ENCODE results near the gene BPIFB1. TPM values are rescaled to one million over a fixed set of nuclear protein-coding genes. Genes with fewer than 3 reads are reported as not detected.

The BPIFB1 gene
- not detected for polyA plus RNA-seq (ENCODE audit: insufficient read length in 10 of 10)
- long read RNA-seq, donor 1 = 0 reads
- long read RNA-seq, donor 2 = 0 reads
- long read RNA-seq, donor 3 = 0 reads
- long read RNA-seq, donor 4 = 0 reads
- long read RNA-seq, donor 5 = 0 reads
- long read RNA-seq, donor 6 = 0 reads
- long read RNA-seq, donor 7 = 0 reads
- long read RNA-seq, donor 8 = 0 reads
- long read RNA-seq, donor 9 = 0 reads

GRCh38 chr20:33282991-33283555, at the start of gene BPIFB1:
BPIFB1 (plus strand) TSS chr20:33283214; CDS start chr20:33286074, 2,860 bp downstream.
- DNase-seq = no peak

GRCh38 chr20:33234050-33234449, 49.0 kb upstream of the BPIFB1 start:
- DNase-seq = no peak

- no peak for DNase-seq
These were observed 47.3 kb upstream of the BPIFB1 start, which contains the start of gene BPIFA1 for GRCh38 chr20:33235696-33236095. BPIFA1 (plus strand) TSS chr20:33235996; CDS start chr20:33237712, 1,716 bp downstream.

- DNase-seq = no peak
These were observed 46.7 kb upstream of the BPIFB1 start for GRCh38 chr20:33236351-33236750.

GRCh38 chr20:33237989-33238388, 45.0 kb upstream of the BPIFB1 start:
- no peak for DNase-seq

GRCh38 chr20:33239418-33239817, 43.6 kb upstream of the BPIFB1 start:
- no peak for DNase-seq

GRCh38 chr20:33239979-33240736, 42.9 kb upstream of the BPIFB1 start:
- DNase-seq = no peak

- no peak for DNase-seq
These were observed 42.1 kb upstream of the BPIFB1 start for GRCh38 chr20:33240923-33241322.

GRCh38 chr20:33242319-33243100, 40.5 kb upstream of the BPIFB1 start:
- DNase-seq = no peak

- no peak for DNase-seq
These were observed 36.9 kb upstream of the BPIFB1 start for GRCh38 chr20:33246077-33246476.

- no peak for DNase-seq
These were observed 33.6 kb upstream of the BPIFB1 start for GRCh38 chr20:33249456-33249855.

- no peak for DNase-seq
These were observed 32.3 kb upstream of the BPIFB1 start for GRCh38 chr20:33250666-33251065.

GRCh38 chr20:33251496-33251895, 31.5 kb upstream of the BPIFB1 start:
- no peak for DNase-seq

- no peak for DNase-seq
These were observed 30.6 kb upstream of the BPIFB1 start for GRCh38 chr20:33252460-33252859.

GRCh38 chr20:33255005-33255404, 28.0 kb upstream of the BPIFB1 start:
- DNase-seq = no peak

- no peak for DNase-seq
These were observed 25.8 kb upstream of the BPIFB1 start for GRCh38 chr20:33257237-33257636.

GRCh38 chr20:33259371-33259770, 23.6 kb upstream of the BPIFB1 start:
- no peak for DNase-seq

GRCh38 chr20:33261465-33261864, 21.5 kb upstream of the BPIFB1 start:
- no peak for DNase-seq

- DNase-seq = peak; percentile 35 to 89 (median 69)
These were observed 20.4 kb upstream of the BPIFB1 start for GRCh38 chr20:33262658-33263065.

GRCh38 chr20:33263784-33264183, 19.2 kb upstream of the BPIFB1 start:
- DNase-seq = peak in 1 of 3 donors; percentile 23

- no peak for DNase-seq
These were observed 15.3 kb upstream of the BPIFB1 start for GRCh38 chr20:33267701-33268100.

All from muscle of back (tissue), 13 donors.